ENCODE results near the gene TMED9.

GRCh38 chr5:177548495-177548894, 43.5 kb upstream of the TMED9 start:
- TF ChIP-seq EP300 (IDR thresholded peaks at IDR 0.05) (no peak), CTCF (IDR thresholded peaks at IDR 0.05) (no peak), POLR2AphosphoS5 (IDR thresholded peaks at IDR 0.05) (no peak), POLR2A (IDR thresholded peaks at IDR 0.05; ENCODE audit: low read depth) (no peak)

Data from esophagus muscularis mucosa (tissue), 4 donors.